CD4-positive, alpha-beta memory T cell (primary cell): ENCODE measurements around the gene CKAP2. TPM values are rescaled to one million over a fixed set of nuclear protein-coding genes. Genes with fewer than 3 reads are reported as not detected.

Experiments used
- CTCF ChIA-PET: fragments of 350-600 bp; sonication (Branson Sonifier 250); formaldehyde crosslinking; loops from one replicate; lab custom pipeline; 2021; ENCODE audit warnings: inconsistent platforms; ENCODE audit not compliant: partially characterized antibody; lab: Charles Lee
- POLR2A ChIA-PET: fragments of 350-600 bp; sonication (Branson Sonifier 250); formaldehyde crosslinking; loops from one replicate; lab custom pipeline; 2021; ENCODE audit not compliant: partially characterized antibody; lab: Charles Lee
- DNase-seq, 5 donors: peaks; one replicate each; pipeline versions ENCODE4 v3.0.0 to v3.0.0-alpha.2; 2020 to 2022; ENCODE audit warnings: mixed read lengths in 1 of 5
- H3K27ac ChIP-seq: one replicate; pipeline ENCODE4 v1.7.0; 2013; ENCODE audit warnings: low read depth, low read length
- H3K27me3 ChIP-seq: 2 replicates; pipeline ENCODE4 v1.7.0; 2013; ENCODE audit warnings: mild to moderate bottlenecking, low read length, moderate library complexity; ENCODE audit not compliant: insufficient read depth
- H3K36me3 ChIP-seq: 2 replicates; pipeline ENCODE4 v1.7.0; 2013; ENCODE audit warnings: mild to moderate bottlenecking, low read length, moderate library complexity; ENCODE audit not compliant: insufficient read depth
- H3K4me1 ChIP-seq: 2 replicates; pipeline ENCODE4 v1.7.0; 2013; ENCODE audit warnings: mild to moderate bottlenecking, low read length, moderate library complexity; ENCODE audit not compliant: insufficient read depth
- H3K4me3 ChIP-seq, 2 donors: one replicate each; pipeline ENCODE4 v1.7.0; 2013; ENCODE audit warnings: low read length in 2 of 2, mild to moderate bottlenecking in 1 of 2
- H3K9me3 ChIP-seq, 2 donors: one replicate each; pipeline ENCODE4 v1.7.0; 2013; ENCODE audit warnings: low read length in 2 of 2, control low read depth in 1 of 2; ENCODE audit not compliant: control insufficient read depth in 1 of 2
- H3K27ac Mint-ChIP-seq, 7 donors: one replicate each; pipeline ENCODE4 v1.8.0; 2020 to 2021; ENCODE audit warnings: mixed read lengths in 7 of 7, mild to moderate bottlenecking in 6 of 7, inconsistent platforms in 3 of 7, moderate library complexity in 3 of 7
- H3K27me3 Mint-ChIP-seq, 2 donors: one replicate each; pipeline ENCODE4 v1.8.0; 2020 to 2021; ENCODE audit warnings: mixed read lengths in 2 of 2
- H3K36me3 Mint-ChIP-seq, 2 donors: one replicate each; pipeline ENCODE4 v1.8.0; 2020 to 2021; ENCODE audit warnings: mixed read lengths in 2 of 2, inconsistent platforms in 1 of 2, mild to moderate bottlenecking in 1 of 2
- H3K4me1 Mint-ChIP-seq, 4 donors: one replicate each; pipeline ENCODE4 v1.8.0; 2020 to 2021; ENCODE audit warnings: mixed read lengths in 4 of 4, mild to moderate bottlenecking in 1 of 4
- H3K4me3 Mint-ChIP-seq, 8 donors: one replicate each; pipeline ENCODE4 v1.8.0; 2020 to 2021; ENCODE audit warnings: mixed read lengths in 8 of 8, mild to moderate bottlenecking in 7 of 8, moderate library complexity in 6 of 8, inconsistent platforms in 3 of 8
- H3K9me3 Mint-ChIP-seq, 8 donors: one replicate each; pipeline ENCODE4 v1.8.0; 2020 to 2021; ENCODE audit warnings: mixed read lengths in 8 of 8, mild to moderate bottlenecking in 5 of 8, inconsistent platforms in 3 of 8, moderate library complexity in 1 of 8
- intact Hi-C: fragments of 100-400 bp; cut with micrococcal nuclease; formaldehyde crosslinking; loops from one replicate; pipeline ENCODE4 v1.15.1; 2023
- polyA plus RNA-seq, 2 donors: library from polyadenylated mRNA; unstranded; fragments of 300-500 nt; fragmentation: Illumina TruSeq; gene quantifications; one replicate each; pipeline ENCODE4 v1.2.3, GENCODE V29; 2021
- total RNA-seq, 2 experiments: library from RNA; stranded (reverse); gene quantifications; one replicate each; pipeline ENCODE4 v1.2.3, GENCODE V29; 2021

The CKAP2 gene
- total and polyA plus RNA-seq, 4 experiments from 2014 or later = 13.1 to 18.2 (median 16.9) TPM

GRCh38 chr13:52446265-52446664 is 9.0 kb upstream of the CKAP2 start:
- Mint-ChIP-seq H3K4me1 (peaks cover 15 to 40% (median 30%) of the 10 kb centered on the region in 4 donors), H3K9me3 (no peaks in the 10 kb centered on the region), H3K27ac (no peak overlapping the region), H3K36me3 (peaks cover 0 to 15% of the 10 kb centered on the region in 2 donors), H3K27me3 (no peaks in the 10 kb centered on the region), H3K4me3 (no peak overlapping the region)
- Histone ChIP-seq H3K4me3 (no peak overlapping the region), H3K9me3 (no peaks in the 10 kb centered on the region), H3K27me3 (no peaks in the 10 kb centered on the region), H3K27ac (no peak overlapping the region), H3K36me3 (no peaks in the 10 kb centered on the region), H3K4me1 (peaks cover 27% of the 10 kb centered on the region)
- DNase-seq = no peak
- POLR2A ChIA-PET = no interaction called here
- intact Hi-C loops = no loop called here
- CTCF ChIA-PET = no interaction called here

GRCh38 chr13:52447354-52447753 is 7.9 kb upstream of the CKAP2 start:
- no peaks in the 10 kb centered on the region for H3K9me3 Mint-ChIP-seq
- no peak for DNase-seq
- peak overlapping the region in 2 of 7 donors; percentile 10 to 84 for H3K27ac Mint-ChIP-seq
- CTCF ChIA-PET = no interaction called here
- no peaks in the 10 kb centered on the region for H3K27me3 ChIP-seq
- no peak overlapping the region for H3K4me3 Mint-ChIP-seq
- peaks cover 15 to 40% (median 30%) of the 10 kb centered on the region in 4 donors for H3K4me1 Mint-ChIP-seq
- no peaks in the 10 kb centered on the region for H3K9me3 ChIP-seq
- H3K36me3 ChIP-seq = no peaks in the 10 kb centered on the region
- POLR2A ChIA-PET = interaction anchor here (0.6 to 0.9 kb wide), 2 partner anchors 13 to 20 kb away, joined by 3 read pairs; no protein-coding TSS in a partner anchor
- peaks cover 27% of the 10 kb centered on the region for H3K4me1 ChIP-seq
- H3K27me3 Mint-ChIP-seq = no peaks in the 10 kb centered on the region
- H3K36me3 Mint-ChIP-seq = peaks cover 0 to 10% of the 10 kb centered on the region in 2 donors
- no peak overlapping the region for H3K27ac ChIP-seq
- no peak overlapping the region for H3K4me3 ChIP-seq
- intact Hi-C loops = no loop called here

- no peak for DNase-seq
- intact Hi-C loops = no loop called here
- Histone ChIP-seq H3K4me1 (peaks cover 27% of the 10 kb centered on the region), H3K27ac (no peak overlapping the region), H3K27me3 (no peaks in the 10 kb centered on the region), H3K36me3 (no peaks in the 10 kb centered on the region), H3K9me3 (no peaks in the 10 kb centered on the region), H3K4me3 (no peak overlapping the region)
- POLR2A ChIA-PET = interaction anchor here (0.6 to 3.8 kb wide), 3 partner anchors 12 to 204 kb away, joined by 3 to 25 read pairs (median 3); partner anchors contain the start of gene SUGT1
- H3K36me3 Mint-ChIP-seq = peaks cover 0 to 10% of the 10 kb centered on the region in 2 donors
- peaks cover 15 to 40% (median 26%) of the 10 kb centered on the region in 4 donors for H3K4me1 Mint-ChIP-seq
- H3K27ac Mint-ChIP-seq = peak overlapping the region in 4 of 7 donors; percentile 10 to 84 (median 36)
- peak overlapping the region in 6 of 8 donors; percentile 21 to 84 (median 40) for H3K4me3 Mint-ChIP-seq
- H3K27me3 Mint-ChIP-seq = no peaks in the 10 kb centered on the region
- CTCF ChIA-PET = no interaction called here
- H3K9me3 Mint-ChIP-seq = no peaks in the 10 kb centered on the region
Measured at GRCh38 chr13:52447815-52448552, 7.3 kb upstream of the CKAP2 start.

- peak overlapping the region; percentile 53 to 95 for H3K4me3 ChIP-seq
- no peak for DNase-seq
- H3K27ac ChIP-seq = peak overlapping the region; percentile 82
- H3K4me1 ChIP-seq = peaks cover 36% of the 10 kb centered on the region
- Mint-ChIP-seq H3K4me3 (peak overlapping the region; percentile 90 to 98 (median 94)), H3K36me3 (peaks cover 0 to 10% of the 10 kb centered on the region in 2 donors), H3K4me1 (peaks cover 20 to 48% (median 31%) of the 10 kb centered on the region in 4 donors), H3K27ac (peak overlapping the region; percentile 84 to 95 (median 92)), H3K27me3 (no peaks in the 10 kb centered on the region), H3K9me3 (no peaks in the 10 kb centered on the region)
- H3K27me3 ChIP-seq = no peaks in the 10 kb centered on the region
- no peaks in the 10 kb centered on the region for H3K36me3 ChIP-seq
- H3K9me3 ChIP-seq = no peaks in the 10 kb centered on the region
- POLR2A ChIA-PET = interaction anchor here (0.7 to 3.8 kb wide), 9 partner anchors 9 to 290 kb away, joined by 3 to 25 read pairs (median 5); partner anchors contain the start of genes NEK3 and SUGT1
- intact Hi-C loops = loop anchor here (1.0 to 5.0 kb wide), 8 partner anchors 50 to 622 kb away; partner anchors contain the start of genes NEK5 and SUGT1
- CTCF ChIA-PET = interaction anchor here (0.8 to 3.3 kb wide), 14 partner anchors 8 to 996 kb away, joined by 3 to 17 read pairs (median 7); partner anchors contain the start of genes INTS6 and SUGT1
Measured at GRCh38 chr13:52449331-52450011, 5.8 kb upstream of the CKAP2 start.

GRCh38 chr13:52450012-52450792 is 5.1 kb upstream of the CKAP2 start, which contains the start of gene VPS36:
Gene VPS36, minus strand, starts transcription at chr13:52450634. Its CDS starts 40 bp downstream, at chr13:52450594.
- H3K27ac ChIP-seq = peak within 1 kb of the TSS; percentile 82
- DNase-seq = peak; percentile 89 to 94 (median 94)
- POLR2A ChIA-PET = interaction anchor here (0.7 to 3.8 kb wide), 14 partner anchors 8 to 997 kb away, joined by 3 to 25 read pairs (median 4); partner anchors contain the start of genes INTS6, NEK3 and SUGT1
- Mint-ChIP-seq H3K27ac (peak within 1 kb of the TSS; percentile 84 to 95 (median 92)), H3K4me1 (peaks cover 22 to 55% (median 36%) of the 10 kb centered on the region in 4 donors), H3K36me3 (peaks cover 0 to 14% of the 10 kb centered on the region in 2 donors), H3K27me3 (no peaks in the 10 kb centered on the region), H3K9me3 (no peaks in the 10 kb centered on the region), H3K4me3 (peak within 1 kb of the TSS; percentile 90 to 98 (median 94))
- no peaks in the 10 kb centered on the region for H3K36me3 ChIP-seq
- no peaks in the 10 kb centered on the region for H3K9me3 ChIP-seq
- H3K4me1 ChIP-seq = peaks cover 38% of the 10 kb centered on the region
- intact Hi-C loops = loop anchor here (1.0 to 5.0 kb wide), 8 partner anchors 51 to 623 kb away; partner anchors contain the start of genes NEK5 and SUGT1
- no peaks in the 10 kb centered on the region for H3K27me3 ChIP-seq
- CTCF ChIA-PET = interaction anchor here (0.7 to 3.3 kb wide), 33 partner anchors 9 to 997 kb away, joined by 3 to 17 read pairs (median 4); partner anchors contain the start of genes INTS6, NEK3 and SUGT1
- peak within 1 kb of the TSS; percentile 53 to 95 for H3K4me3 ChIP-seq

- Mint-ChIP-seq H3K4me1 (peaks cover 22 to 58% (median 36%) of the 10 kb centered on the region in 4 donors), H3K27me3 (no peaks in the 10 kb centered on the region), H3K36me3 (peaks cover 0 to 17% of the 10 kb centered on the region in 2 donors), H3K9me3 (no peaks in the 10 kb centered on the region), H3K27ac (peak overlapping the region; percentile 57 to 92 (median 84)), H3K4me3 (peak overlapping the region; percentile 70 to 89 (median 84))
- H3K36me3 ChIP-seq = no peaks in the 10 kb centered on the region
- H3K9me3 ChIP-seq = no peaks in the 10 kb centered on the region
- ChIA-PET CTCF (interaction anchor here (0.7 to 3.3 kb wide), 31 partner anchors 9 to 998 kb away, joined by 3 to 17 read pairs (median 4); partner anchors contain the start of genes INTS6, NEK3 and SUGT1), POLR2A (interaction anchor here (0.7 to 3.8 kb wide), 11 partner anchors 9 to 997 kb away, joined by 3 to 25 read pairs (median 5); partner anchors contain the start of genes INTS6, NEK3 and SUGT1)
- intact Hi-C loops = loop anchor here (1.0 to 5.0 kb wide), 8 partner anchors 51 to 623 kb away; partner anchors contain the start of genes NEK5 and SUGT1
- no peak for DNase-seq
- peaks cover 38% of the 10 kb centered on the region for H3K4me1 ChIP-seq
- no peak overlapping the region for H3K4me3 ChIP-seq
- H3K27ac ChIP-seq = no peak overlapping the region
- no peaks in the 10 kb centered on the region for H3K27me3 ChIP-seq
Measured at GRCh38 chr13:52450793-52451116, 4.5 kb upstream of the CKAP2 start.
